ENCODE data around the gene OR4E1. TPM values are rescaled to one million over a fixed set of nuclear protein-coding genes. Genes with fewer than 3 reads are reported as not detected.

The OR4E1 gene
- total RNA-seq, 1 donor from 2014 or later, result not detected

DNA sequence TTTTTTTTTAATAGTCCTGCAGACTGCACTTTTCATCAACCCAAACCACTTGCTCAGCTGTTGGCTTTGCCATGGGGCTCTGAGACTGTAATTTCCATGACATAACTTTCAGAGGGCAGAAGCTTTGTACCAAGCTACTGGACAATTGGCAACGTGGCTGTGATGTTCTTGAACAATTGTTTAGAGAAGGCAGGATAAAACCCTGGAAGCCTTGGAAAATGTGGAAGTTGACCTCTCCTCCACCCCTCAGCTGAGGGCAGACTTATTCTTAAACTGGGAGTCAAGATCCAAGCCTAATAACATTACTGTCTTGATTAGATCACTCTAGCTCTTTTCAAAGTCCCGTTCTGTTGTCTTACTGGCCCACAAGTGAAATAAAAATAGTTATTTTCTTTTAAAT is 2.2 kb downstream of the OR4E1 start:
- H3K27ac Mint-ChIP-seq, result no peak overlapping the region
- CTCF ChIA-PET, result no interaction called here
- no peaks in the 10 kb centered on the region for H3K36me3 Mint-ChIP-seq (ENCODE audit: low read depth)
- POLR2A ChIA-PET, result no interaction called here
- peaks cover 8% of the 10 kb centered on the region for H3K9me3 Mint-ChIP-seq
- no peak overlapping the region for H3K4me3 Mint-ChIP-seq
- ATAC-seq (ENCODE audit: low read depth) (no peak), DNase-seq (no peak)
- H3K4me1 Mint-ChIP-seq, result no peaks in the 10 kb centered on the region
- no peak for TF ChIP-seq CTCF (IDR thresholded peaks at IDR 0.05)
- intact Hi-C loops (cut with micrococcal nuclease), result no loop called here
- H3K27me3 Mint-ChIP-seq, result peaks cover 4% of the 10 kb centered on the region

DNA sequence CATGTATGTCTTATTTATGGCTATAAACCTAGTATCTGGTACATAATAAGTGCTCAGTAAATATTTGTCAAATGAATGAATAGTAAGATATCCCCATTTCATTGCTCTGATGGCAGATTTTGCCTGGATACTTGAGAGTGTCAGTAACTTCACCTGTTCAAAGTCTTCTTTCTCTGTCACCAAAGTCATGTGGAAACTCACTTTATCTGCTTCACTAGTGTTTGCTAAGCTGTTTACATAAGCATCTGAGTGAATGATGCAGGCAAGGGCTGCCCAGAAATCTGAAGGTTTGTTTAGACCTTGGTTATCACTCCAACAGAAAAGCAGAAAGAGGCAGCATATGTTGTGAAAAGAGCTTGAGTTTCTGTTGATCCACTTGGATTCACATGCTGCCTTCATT is 4.3 kb downstream of the OR4E1 start:
- CTCF ChIA-PET, result no interaction called here
- intact Hi-C loops (cut with micrococcal nuclease), result no loop called here

DNA sequence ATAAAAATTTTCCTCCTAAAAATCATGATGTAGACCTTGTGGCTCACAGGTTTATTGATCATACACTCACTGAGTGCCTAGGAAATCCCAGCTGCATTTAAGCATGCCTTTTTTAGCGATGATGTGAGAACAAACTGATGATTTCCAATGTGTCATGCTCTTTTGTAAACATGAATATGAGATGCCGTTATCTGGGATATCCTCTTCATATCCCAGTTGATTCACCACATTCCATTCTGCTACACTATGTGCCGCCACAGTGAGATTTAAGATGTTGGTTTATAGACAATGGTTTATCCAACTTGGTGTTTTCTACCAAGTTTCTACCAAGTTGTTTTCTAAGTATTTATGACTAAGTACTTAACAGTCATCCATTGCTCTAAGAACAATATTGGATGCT is 5.2 kb downstream of the OR4E1 start:
- ATAC-seq (ENCODE audit: low read depth), result no peak
- POLR2A ChIA-PET, result no interaction called here
- H3K4me1 Mint-ChIP-seq, result no peaks in the 10 kb centered on the region

More for the DNA sequence above, 4.3 kb downstream of the OR4E1 start:
- no peak for TF ChIP-seq CTCF (IDR thresholded peaks at IDR 0.05)
- ATAC-seq (ENCODE audit: low read depth) (no peak), DNase-seq (no peak)
- H3K4me1 Mint-ChIP-seq, result no peaks in the 10 kb centered on the region
- H3K27me3 Mint-ChIP-seq, result peaks cover 6% of the 10 kb centered on the region
- H3K36me3 Mint-ChIP-seq (ENCODE audit: low read depth), result no peaks in the 10 kb centered on the region
- POLR2A ChIA-PET, result no interaction called here
- peaks cover 2% of the 10 kb centered on the region for H3K9me3 Mint-ChIP-seq
- no peak overlapping the region for H3K4me3 Mint-ChIP-seq
- no peak overlapping the region for H3K27ac Mint-ChIP-seq

GRCh38 chr14:21656980-21657379 is 16.6 kb downstream of the OR4E1 start:
- ChIA-PET POLR2A (no interaction called here), CTCF (no interaction called here)
- Mint-ChIP-seq H3K4me3 (no peak overlapping the region), H3K27ac (no peak overlapping the region), H3K9me3 (no peaks in the 10 kb centered on the region), H3K36me3 (ENCODE audit: low read depth) (no peaks in the 10 kb centered on the region), H3K27me3 (no peaks in the 10 kb centered on the region), H3K4me1 (no peaks in the 10 kb centered on the region)
- ATAC-seq (ENCODE audit: low read depth) (no peak), DNase-seq (no peak)
- intact Hi-C loops (cut with micrococcal nuclease), result no loop called here
- TF ChIP-seq CTCF (IDR thresholded peaks at IDR 0.05), result no peak

More for the DNA sequence above, 5.2 kb downstream of the OR4E1 start:
- DNase-seq, result no peak
- CTCF ChIA-PET, result no interaction called here
- Mint-ChIP-seq H3K27ac (no peak overlapping the region), H3K27me3 (peaks cover 10% of the 10 kb centered on the region), H3K4me3 (no peak overlapping the region), H3K9me3 (peaks cover 5% of the 10 kb centered on the region), H3K36me3 (ENCODE audit: low read depth) (no peaks in the 10 kb centered on the region)
- intact Hi-C loops (cut with micrococcal nuclease), result no loop called here
- TF ChIP-seq CTCF (IDR thresholded peaks at IDR 0.05), result no peak

DNA sequence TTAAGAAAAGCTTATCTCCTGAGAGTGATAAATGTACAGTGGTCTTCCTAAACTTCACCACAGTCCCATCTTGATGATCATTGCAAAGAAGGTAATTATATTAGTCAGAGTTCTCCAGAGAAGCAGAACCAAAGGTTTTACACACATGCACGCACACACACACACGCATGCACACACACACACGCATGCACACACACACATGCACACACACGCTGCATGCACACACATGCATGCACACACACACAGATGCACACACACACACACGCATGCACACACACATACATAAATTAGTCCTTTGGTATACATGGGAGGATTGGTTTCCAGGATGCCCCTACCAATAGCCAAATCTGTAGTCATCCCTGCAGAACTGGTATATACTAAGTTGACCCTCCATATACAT is 19.4 kb downstream of the OR4E1 start:
- intact Hi-C loops (cut with micrococcal nuclease), result no loop called here
- no peaks in the 10 kb centered on the region for H3K4me1 Mint-ChIP-seq
- DNase-seq, result no peak
- no peaks in the 10 kb centered on the region for H3K27me3 Mint-ChIP-seq
- no peak overlapping the region for H3K27ac Mint-ChIP-seq
- POLR2A ChIA-PET, result no interaction called here
- ATAC-seq (ENCODE audit: low read depth), result no peak
- CTCF ChIA-PET, result no interaction called here
- H3K36me3 Mint-ChIP-seq (ENCODE audit: low read depth), result no peaks in the 10 kb centered on the region
- no peak overlapping the region for H3K4me3 Mint-ChIP-seq
- TF ChIP-seq CTCF (IDR thresholded peaks at IDR 0.05), result no peak
- no peaks in the 10 kb centered on the region for H3K9me3 Mint-ChIP-seq
